ENCODE data around the gene MAP3K2.

Gene MAP3K2

GRCh38 chr2:127280693-127281092 lies 107.1 kb downstream of the MAP3K2 start:
- DNase-seq, result no peak

GRCh38 chr2:127279781-127280180 lies 108.0 kb downstream of the MAP3K2 start:
- DNase-seq, result no peak

GRCh38 chr2:127278959-127279358 lies 108.8 kb downstream of the MAP3K2 start:
- DNase-seq, result no peak

DNA sequence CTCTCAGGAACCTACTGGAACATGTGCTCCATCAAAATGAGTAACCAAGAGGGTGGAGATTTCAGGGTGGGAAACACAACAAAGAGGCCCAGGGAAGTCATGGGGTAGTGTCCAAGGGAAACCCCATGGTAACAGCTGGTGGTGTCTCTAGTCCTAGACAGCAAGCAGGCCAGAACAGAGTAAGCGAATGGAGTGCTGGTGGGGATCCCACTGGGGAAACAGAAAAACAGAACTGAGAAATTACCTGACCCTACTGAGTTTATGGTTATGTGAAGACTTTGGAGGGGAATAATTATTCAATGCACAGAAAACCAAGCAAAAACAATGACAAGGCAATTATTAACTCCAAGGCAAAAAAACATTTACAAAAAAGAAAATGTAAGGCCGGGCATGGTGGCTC lies 110.7 kb downstream of the MAP3K2 start:
- no peak for DNase-seq

DNA sequence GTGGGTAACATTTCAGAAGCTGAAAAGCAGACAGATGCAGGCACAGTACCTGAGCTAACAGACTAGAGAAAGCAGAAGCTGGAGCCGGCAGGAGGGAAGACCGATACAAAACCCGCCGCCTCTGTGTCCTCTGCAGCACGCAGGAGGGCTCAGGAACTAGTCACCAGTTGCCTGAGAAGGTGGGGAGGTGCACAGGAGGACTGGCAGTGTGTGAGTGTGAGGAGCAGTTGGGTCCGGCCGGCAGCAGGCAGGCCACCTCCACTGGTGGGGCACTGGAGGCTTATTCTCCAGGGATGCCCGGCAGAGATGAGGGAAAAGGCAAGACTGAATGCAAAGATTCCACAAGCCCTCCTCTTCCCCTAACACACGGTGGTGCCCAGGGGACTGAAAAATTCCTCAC lies 112.0 kb downstream of the MAP3K2 start:
- DNase-seq, result no peak

GRCh38 chr2:127275356-127275755 lies 112.4 kb downstream of the MAP3K2 start:
- no peak for DNase-seq

- peak; percentile 6 for DNase-seq
Observed at GRCh38 chr2:127270663-127271062, 117.1 kb downstream of the MAP3K2 start.

- DNase-seq, result no peak
Observed at GRCh38 chr2:127261804-127262406, 125.9 kb downstream of the MAP3K2 start.

GRCh38 chr2:127259355-127259754 lies 128.4 kb downstream of the MAP3K2 start:
- no peak for DNase-seq

GRCh38 chr2:127256866-127257265 lies 130.9 kb downstream of the MAP3K2 start:
- no peak for DNase-seq

GRCh38 chr2:127256381-127256780 lies 131.4 kb downstream of the MAP3K2 start:
- DNase-seq, result no peak

- DNase-seq, result no peak
Observed at GRCh38 chr2:127255721-127256120, 132.1 kb downstream of the MAP3K2 start.

GRCh38 chr2:127255146-127255545 lies 132.6 kb downstream of the MAP3K2 start:
- no peak for DNase-seq

- no peak for DNase-seq
Observed at GRCh38 chr2:127254386-127254981, 133.3 kb downstream of the MAP3K2 start.

Measured in activated CD4-positive, alpha-beta T cell treated with anti-CD3 and anti-CD28 coated beads, Interleukin-2, amount 50 U/mL, for 16 hours (primary cell).